ENCODE data around the gene RALGAPB.
"Not testable (repeated sequence)": the region's sequence is repeated elsewhere in the genome, so short reads cannot be mapped to it uniquely, and the experiment has no call there.

Gene RALGAPB

GRCh38 chr20:38497246-38497935 is 24.7 kb downstream of the RALGAPB start:
- DNase-seq (ENCODE audit: low read depth) = peak; percentile 10

- peak; percentile 56 for DNase-seq (ENCODE audit: low read depth)
These were observed 26.3 kb downstream of the RALGAPB start for GRCh38 chr20:38498909-38499308.

- no peak for DNase-seq (ENCODE audit: low read depth)
These were observed 26.7 kb downstream of the RALGAPB start for GRCh38 chr20:38499366-38499765.

GRCh38 chr20:38501858-38502436 is 29.3 kb downstream of the RALGAPB start:
- DNase-seq (ENCODE audit: low read depth) = no peak

GRCh38 chr20:38504368-38505090 is 31.9 kb downstream of the RALGAPB start:
- DNase-seq (ENCODE audit: low read depth) = no peak

GRCh38 chr20:38505091-38505455 is 32.4 kb downstream of the RALGAPB start:
- DNase-seq (ENCODE audit: low read depth) = no peak

GRCh38 chr20:38511726-38512125 is 39.1 kb downstream of the RALGAPB start:
- DNase-seq (ENCODE audit: low read depth) = not testable (repeated sequence)

- no peak for DNase-seq (ENCODE audit: low read depth)
These were observed 41.5 kb downstream of the RALGAPB start for GRCh38 chr20:38514185-38514584.

- DNase-seq (ENCODE audit: low read depth) = no peak
These were observed 42.3 kb downstream of the RALGAPB start for GRCh38 chr20:38514947-38515346.

- no peak for DNase-seq (ENCODE audit: low read depth)
These were observed 43.0 kb downstream of the RALGAPB start for GRCh38 chr20:38515631-38516030.

GRCh38 chr20:38519426-38519825 is 46.8 kb downstream of the RALGAPB start:
- no peak for DNase-seq (ENCODE audit: low read depth)

- no peak for DNase-seq (ENCODE audit: low read depth)
These were observed 47.6 kb downstream of the RALGAPB start for GRCh38 chr20:38520261-38520660.

GRCh38 chr20:38523697-38524096 is 51.1 kb downstream of the RALGAPB start:
- peak; percentile 78 for DNase-seq (ENCODE audit: low read depth)

- no peak for DNase-seq (ENCODE audit: low read depth)
These were observed 55.5 kb downstream of the RALGAPB start for GRCh38 chr20:38528167-38528566.

- DNase-seq (ENCODE audit: low read depth) = no peak
These were observed 58.4 kb downstream of the RALGAPB start for GRCh38 chr20:38531021-38531420.

GRCh38 chr20:38534756-38535155 is 62.1 kb downstream of the RALGAPB start:
- no peak for DNase-seq (ENCODE audit: low read depth)

- DNase-seq (ENCODE audit: low read depth) = peak; percentile 45
These were observed 63.7 kb downstream of the RALGAPB start for GRCh38 chr20:38536310-38536709.

- DNase-seq (ENCODE audit: low read depth) = no peak
These were observed 64.5 kb downstream of the RALGAPB start for GRCh38 chr20:38537176-38537575.

GRCh38 chr20:38538789-38539188 is 66.1 kb downstream of the RALGAPB start:
- DNase-seq (ENCODE audit: low read depth) = no peak

- DNase-seq (ENCODE audit: low read depth) = no peak
These were observed 70.6 kb downstream of the RALGAPB start for GRCh38 chr20:38543014-38543906.

- no peak for DNase-seq (ENCODE audit: low read depth)
These were observed 73.1 kb downstream of the RALGAPB start for GRCh38 chr20:38545771-38546170.
